Colon (tissue), 2 donors: ENCODE data around the gene FCER1A.

Experiments
- FAIRE-seq: peaks from 2 replicates; lab custom pipeline; 2012; peaks lifted over from hg19 to GRCh38; lab: Jason Lieb, UNC
- donor health status: control.
- donor health status: control.

The FCER1A gene

GRCh38 chr1:159352436-159352835, 50.3 kb downstream of the FCER1A start:
- FAIRE-seq: no peak
